HG02763 (cell line): ENCODE measurements around the gene LMX1B.

Experiments used
- ATAC-seq: cut with Tn5 transposase; IDR thresholded peaks from one replicate; pipeline ENCODE4 v1.9.1; 2021; ENCODE audit warnings: mild to moderate bottlenecking, moderate library complexity; ENCODE audit not compliant: unreplicated experiment

The LMX1B gene

DNA sequence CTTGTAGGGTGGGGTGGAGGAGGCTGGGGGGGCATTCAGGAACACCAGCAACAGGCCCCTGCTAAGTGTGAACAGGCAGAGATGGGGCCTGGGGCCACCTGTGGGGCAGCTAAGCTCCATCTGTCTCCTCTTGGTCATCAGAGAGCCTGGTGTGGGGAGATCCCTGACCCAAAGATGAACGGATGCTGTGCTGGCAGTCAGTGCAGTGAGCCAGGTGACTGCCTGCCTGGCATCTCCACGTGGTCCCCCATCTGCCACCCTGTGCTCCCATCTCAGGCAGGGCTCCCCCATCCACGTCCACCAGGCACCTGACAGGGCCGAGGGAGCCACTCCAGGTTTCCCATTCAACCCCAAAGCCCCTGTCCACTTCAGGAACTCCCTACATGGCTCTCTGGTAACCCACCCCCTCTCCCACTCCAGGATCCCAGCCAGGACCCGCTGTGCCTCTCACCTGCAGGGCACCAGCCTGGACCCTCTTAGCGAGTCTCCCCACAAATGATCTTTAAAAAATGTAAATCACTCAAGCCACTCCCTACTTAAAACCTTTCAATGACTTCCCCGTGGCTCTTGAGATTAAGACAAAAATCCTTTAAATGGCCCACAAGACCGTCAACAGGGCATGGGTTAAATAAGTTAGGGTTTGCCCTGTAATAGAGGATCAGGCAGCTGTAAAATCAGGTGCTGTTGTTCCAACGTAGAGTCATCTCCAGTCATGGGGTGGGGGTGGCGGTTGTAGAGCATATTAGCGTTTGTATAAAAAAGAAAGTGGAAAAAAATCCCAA lies 60.8 kb downstream of the LMX1B start:
- no peak for ATAC-seq

DNA sequence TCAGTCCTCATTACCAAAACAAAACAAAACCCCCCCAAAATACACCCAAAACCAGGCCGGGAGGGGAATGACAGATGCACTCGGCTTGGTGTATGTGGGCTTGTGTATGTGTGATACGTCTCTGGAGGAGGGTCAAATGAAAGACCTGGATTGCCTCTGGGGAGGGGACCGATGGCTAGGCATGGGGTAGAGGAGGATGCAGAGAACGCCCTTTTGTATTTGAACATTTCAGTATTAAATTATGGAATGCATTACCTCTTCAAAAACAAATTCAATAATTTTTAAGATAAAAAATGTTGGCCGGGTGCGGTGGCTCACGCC lies 61.4 kb downstream of the LMX1B start:
- no peak for ATAC-seq

DNA sequence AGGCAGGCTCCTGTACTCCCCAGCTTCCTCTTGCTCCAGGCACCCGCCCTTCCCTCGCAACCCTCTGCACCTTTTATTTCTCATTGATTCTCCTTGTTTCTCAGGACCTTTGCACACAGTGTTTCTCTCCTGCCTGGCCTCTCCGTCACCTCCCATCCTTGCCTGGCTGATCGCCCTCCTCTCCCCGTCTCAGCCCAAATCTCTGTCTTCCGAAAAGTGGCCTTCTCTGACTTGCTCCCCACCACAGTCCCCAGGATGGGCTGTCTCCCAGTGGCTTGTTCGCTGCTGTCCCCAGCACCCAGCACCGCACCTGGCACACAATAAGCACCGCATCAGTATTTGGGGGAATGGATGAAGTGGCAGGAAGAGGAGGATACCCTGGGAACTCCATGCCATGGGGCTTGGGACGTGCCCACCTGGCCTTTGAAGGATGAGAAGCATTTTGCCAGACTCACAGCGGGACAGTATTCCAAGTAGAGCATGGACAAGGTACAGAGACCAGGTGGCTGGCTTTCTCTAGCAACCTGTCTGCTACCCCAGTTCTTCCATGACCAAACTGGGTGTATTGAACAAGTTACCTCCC lies 62.5 kb downstream of the LMX1B start:
- no peak for ATAC-seq

DNA sequence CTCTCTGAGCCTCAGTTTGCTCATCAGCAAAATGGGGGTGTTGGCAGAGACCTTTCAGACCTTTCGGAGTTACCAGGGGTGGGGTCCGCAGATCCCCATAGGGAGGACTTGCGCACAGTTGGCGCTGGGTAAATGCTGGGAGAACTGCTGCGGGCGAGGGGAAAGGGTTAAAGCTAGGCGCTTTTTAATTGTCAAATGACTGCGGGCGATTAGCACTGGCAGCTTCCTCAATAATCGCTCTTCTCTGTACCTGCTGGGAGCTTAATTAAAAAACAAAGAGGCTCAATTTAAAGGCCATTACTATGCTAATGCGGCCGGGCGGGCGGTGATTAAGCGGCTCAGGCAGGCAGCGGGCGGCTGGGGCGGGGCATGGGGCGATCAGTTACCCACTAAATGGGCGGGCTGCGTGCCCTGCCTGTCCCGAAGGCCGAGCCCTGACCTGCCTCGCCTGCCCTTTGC lies 63.0 kb downstream of the LMX1B start:
- ATAC-seq, result no peak

DNA sequence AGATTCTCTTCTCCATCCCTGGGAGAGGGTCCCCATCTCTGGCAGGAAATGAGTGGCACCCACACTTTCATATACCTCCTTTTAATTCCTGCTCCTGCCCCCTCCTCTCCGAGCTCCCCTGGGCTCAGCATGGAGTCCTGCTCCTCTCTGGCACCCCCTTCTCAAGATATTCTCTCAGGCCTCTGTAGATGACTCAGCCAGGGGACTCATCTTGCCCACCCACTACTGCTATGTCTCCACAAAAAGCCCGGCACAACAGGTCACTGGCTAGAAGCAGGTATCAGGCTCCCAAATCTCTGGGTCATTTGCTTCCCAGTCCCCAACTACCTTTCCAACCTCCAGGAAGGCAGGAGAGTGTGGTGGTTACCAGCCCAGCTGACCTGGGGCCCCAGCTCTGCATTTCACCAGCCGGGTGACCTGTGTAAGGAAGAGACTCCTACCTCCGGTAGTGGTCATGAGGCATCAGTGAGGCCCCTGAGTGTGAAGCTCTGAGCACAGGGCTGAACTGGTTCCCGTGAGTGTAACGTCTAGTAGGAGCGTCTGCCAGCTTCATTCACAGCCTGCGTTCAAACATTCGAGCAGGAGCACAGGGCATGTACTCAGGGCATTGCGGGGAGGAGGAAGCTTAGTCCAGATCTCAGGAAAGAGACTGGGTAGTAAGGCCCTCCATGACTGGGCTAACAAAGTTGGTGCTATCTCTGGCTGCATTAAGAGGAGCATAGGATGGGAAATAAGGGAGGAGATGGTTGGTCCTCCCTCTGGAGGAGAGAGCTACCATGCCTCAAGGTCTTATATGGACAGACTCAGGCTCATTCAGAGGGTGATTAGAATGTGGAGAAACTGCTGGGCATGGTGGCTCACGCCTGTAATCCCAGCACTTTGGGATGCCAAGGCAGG lies 63.7 kb downstream of the LMX1B start:
- ATAC-seq, result no peak

DNA sequence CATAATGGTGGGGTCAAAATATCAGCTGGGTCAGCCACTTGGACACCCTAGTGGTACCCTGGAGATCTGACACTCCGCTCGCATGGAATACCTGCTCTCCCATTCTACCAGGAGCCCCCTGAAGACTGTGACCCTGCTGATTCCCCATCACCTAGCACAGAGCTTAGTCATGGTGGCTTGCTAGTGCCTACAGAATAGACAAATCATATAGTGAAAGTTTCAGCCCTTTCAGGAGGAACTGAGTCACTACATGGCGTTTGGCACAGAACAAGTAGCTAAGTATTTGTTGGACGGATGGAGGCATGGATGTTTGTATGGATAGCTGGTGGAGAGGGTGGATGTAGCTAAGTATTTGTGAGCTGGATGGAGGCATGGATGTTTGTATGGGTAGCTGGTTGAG lies 65.3 kb downstream of the LMX1B start:
- ATAC-seq, result no peak

DNA sequence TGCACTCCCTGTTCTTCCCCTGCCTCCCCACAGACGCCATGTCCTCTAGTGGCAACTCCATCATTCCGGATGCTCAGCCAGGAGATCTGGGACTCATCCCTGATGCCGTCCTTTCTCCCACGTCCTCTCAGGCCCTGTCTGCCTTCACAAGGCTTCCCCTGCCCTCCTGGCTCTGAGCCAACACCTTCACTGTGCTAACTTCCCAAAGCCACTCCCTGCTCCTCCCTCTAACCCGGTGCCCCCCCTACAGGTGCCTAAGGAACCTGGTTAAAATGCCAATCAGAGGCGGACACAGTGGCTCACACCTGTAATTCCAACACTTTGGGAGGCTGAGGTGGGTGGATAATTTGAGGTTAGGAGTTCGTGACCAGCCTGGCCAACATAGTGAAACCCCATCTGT lies 67.6 kb downstream of the LMX1B start:
- ATAC-seq, result no peak

DNA sequence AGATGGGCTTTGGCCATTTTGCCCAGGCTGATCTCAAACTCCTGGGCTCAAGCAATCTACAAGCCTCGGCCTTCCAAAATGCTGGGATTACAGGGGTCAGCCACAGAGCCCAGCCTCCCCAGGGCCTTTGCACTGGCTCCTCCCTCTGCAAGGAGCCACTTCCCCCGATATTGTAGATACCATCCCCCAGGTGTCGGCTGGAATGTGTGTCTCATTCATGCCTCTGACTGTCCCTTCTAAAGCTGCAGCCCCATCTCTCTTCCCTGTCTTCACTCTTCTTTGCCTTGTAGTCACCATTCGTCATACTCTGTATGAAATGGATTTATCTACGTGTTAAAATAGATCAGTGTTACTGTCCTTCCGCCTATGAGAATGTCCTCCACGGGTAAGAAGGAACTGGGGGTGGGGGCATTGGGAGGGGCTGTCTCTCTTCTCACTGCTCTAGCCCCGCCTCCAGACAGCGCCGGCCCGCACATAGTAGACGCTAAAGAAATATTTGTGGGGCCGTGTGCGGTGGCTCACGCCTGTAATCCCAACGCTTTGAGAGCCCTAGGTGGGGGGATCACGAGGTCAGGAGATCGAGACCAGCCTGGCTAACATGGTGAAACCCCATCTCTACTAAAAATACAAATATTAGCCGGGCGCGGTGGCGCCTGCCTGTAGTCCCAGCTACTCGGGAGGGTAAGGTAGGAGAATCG lies 68.5 kb downstream of the LMX1B start:
- ATAC-seq, result no peak

DNA sequence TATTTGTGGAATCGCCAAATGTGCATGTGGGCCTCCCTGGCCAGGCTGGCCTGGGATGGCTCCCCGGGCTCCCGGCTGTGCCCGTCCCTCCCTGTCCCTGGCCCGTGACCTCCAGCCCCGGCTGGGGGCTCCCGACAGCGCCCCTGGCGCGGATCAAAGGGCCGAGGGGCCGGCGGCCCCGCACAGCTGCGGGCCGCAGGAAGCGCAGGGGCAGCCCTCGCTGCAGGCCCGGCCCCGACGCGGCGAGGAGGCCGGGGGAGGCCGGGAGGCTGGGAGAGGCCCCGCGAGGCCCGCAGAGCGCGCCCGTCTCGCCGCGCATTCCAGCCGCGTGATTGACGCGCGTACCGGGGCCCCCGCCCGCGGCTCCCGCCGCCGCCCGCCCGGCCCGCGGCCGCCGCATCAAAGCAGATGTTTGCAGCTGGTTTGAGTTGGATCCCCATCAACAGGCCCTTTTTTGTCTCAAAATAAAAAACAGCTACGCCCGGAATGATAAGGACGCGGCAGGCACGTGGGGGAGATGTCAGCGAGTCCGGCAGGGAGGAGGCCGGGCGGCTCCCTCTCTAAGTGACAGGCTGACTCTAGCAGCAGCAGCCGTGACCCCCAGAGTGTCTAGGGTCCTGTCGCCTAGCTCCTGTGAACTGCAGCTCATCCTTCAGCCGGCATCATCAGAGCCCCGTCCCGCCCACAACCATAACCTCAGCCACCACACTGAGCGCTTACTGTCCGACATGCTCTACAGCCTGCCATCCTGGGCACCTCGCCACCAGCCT lies 69.4 kb downstream of the LMX1B start:
- no peak for ATAC-seq

DNA sequence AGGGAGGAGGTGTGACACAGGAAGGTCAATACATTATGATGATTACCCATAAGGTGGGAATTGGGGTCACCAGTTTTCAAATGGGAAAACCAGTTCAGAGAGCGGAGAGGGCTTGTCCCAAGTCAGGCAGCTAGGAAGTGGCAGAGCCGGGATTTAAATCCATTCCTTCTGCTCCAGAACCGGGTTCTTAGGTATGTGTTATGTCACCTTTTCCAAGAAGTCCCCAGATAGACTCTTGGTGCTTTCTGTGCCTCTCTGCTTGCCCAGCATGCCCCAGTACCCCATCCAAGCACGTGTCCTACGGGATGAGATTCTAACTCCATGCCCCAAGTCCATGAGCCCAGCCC lies 69.9 kb downstream of the LMX1B start:
- ATAC-seq, result no peak

DNA sequence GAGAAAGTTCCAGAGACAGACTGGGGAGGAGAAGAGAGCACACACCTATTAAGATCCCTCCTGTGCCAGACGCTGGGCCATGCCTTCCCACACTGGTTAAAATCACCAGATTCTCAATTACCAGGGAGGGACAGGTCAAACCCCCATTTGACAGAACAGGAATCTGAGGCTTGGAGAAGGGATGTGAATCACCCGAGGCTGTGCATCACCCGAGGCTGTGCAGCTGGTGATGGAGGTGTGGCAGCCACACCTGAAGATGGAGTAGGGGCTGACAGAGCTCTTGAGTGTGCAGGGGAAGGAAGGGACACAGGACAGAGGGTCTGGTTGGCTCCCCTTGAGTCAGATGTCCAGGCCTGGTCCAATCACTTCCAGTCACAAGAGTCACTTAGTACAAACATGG lies 70.6 kb downstream of the LMX1B start:
- no peak for ATAC-seq

DNA sequence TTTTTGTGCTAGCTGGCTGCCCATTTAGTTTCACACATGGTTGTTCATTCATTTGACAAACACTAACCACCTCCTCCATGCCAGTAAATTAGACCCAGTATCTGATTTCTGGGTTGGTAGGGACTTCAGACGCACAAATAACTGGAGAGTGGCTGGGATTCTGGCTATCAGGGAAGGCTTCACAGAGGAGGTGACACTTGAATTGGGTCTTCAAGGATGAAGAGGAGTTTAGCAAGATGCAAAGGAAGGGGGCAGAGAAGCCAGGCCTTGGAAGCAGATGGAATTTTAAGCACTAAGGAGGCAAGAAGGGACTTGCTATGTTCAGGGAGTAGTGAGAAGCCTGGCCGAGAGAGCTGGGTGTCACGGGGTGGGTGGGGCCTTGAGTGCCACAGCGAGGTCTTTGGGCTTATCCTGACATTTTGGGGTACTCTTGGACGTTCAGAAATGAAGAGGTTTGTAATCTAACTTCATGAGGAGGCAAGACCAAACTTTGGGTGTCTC lies 71.3 kb downstream of the LMX1B start:
- ATAC-seq, result no peak

DNA sequence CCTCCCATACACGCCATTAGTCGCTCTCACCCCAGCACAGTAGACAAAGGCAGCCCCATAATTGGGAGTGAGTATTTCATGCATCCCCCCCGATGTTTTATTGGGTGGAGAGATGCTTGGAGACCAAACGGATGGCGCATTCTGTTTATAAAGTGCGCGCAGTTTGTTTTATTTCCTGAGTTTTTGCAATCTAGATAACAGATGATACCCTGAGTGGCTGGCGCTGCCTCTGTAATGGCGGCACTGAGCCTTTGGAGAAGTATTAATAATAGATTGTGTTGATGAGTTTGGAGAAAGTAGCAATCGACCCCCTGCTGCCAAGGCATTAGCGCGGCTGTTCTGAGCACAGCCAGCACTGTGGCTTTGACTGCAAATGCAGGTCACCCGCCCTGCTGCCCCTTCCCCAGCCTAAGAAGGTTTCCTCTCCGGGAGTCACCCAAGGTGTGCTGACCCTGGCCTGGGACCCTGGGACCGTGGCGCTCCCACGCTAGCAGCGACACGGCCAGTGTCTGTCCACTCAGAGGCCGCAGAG lies 74.3 kb downstream of the LMX1B start:
- no peak for ATAC-seq

DNA sequence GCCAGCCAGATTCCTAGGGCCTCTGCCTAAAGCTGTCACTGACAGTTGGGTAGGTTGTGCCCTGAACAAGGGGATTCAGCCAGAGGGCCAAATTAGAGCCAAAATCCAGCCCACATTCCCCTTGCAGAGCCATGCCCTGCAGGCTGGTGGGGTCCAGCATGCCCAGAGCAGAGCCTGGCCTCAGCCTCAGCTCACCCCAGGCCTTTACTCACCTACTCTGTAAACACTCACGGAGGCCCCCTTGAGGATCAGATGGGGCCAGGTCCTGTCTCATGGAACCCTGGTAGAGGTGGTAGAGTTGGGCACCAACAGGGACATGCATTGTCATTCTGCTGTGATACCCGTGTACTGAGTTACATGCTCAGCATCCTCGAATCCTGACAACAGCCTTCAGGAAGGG lies 74.9 kb downstream of the LMX1B start:
- ATAC-seq, result no peak

DNA sequence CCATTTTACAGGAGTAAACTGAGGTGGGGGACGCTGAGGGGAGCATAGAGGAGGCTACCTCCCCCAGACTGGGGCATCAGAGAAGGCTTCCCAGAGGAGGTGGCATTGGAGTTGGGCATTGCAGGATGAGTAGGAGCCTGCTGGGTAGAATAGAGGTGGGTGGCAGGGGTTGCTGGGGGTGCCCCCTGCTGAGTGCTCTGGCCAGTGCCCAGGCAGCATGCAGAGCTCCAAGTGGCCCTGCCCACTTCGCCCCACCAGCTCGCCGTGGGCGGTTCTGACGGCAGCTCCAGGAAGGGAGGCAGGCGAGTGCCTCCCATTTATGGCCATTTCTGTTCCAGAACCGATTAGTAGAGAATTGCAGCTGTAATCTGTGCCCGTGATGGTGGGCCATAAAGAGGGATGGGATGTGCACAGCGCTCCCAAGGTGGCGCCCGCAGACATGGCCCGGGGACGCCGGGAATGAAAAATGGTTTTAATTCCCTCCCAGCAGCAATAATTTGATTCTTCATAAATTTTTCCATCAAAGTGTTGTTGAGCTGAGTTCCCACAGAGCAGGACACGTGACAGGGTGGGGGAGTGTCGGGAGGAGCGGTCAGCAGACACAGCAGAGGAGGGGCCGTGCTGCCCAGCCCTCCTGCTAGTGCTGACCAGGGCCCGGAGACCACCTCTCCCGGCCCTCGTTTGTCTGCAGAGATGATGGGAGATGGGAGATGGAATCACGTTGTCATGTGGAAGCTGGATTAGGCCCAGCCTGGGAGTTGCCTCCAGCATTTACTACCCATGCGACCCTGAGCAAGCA lies 75.5 kb downstream of the LMX1B start:
- no peak for ATAC-seq

DNA sequence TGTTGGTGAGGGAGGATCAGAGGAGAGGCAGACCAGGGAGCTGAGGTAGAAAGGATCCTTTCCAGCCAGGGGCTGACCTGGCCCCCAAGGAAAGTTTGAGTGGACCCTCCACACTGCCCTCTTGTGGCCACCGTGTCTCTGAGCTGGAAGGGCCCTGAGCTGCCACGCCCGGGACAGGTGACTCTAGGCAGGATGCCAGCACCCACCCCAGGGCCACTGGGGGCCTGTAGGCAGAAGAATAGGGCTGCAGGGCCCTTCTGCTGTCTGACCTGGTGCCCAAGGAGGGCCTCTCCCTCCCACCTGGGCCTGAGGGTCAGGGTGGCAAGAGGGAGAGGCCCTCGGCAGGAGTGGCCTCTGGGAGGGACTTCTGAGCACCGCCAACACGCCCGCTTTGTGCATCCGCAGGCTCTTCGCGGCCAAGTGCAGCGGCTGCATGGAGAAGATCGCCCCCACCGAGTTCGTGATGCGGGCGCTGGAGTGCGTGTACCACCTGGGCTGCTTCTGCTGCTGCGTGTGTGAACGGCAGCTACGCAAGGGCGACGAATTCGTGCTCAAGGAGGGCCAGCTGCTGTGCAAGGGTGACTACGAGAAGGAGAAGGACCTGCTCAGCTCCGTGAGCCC lies 76.8 kb downstream of the LMX1B start:
- no peak for ATAC-seq

DNA sequence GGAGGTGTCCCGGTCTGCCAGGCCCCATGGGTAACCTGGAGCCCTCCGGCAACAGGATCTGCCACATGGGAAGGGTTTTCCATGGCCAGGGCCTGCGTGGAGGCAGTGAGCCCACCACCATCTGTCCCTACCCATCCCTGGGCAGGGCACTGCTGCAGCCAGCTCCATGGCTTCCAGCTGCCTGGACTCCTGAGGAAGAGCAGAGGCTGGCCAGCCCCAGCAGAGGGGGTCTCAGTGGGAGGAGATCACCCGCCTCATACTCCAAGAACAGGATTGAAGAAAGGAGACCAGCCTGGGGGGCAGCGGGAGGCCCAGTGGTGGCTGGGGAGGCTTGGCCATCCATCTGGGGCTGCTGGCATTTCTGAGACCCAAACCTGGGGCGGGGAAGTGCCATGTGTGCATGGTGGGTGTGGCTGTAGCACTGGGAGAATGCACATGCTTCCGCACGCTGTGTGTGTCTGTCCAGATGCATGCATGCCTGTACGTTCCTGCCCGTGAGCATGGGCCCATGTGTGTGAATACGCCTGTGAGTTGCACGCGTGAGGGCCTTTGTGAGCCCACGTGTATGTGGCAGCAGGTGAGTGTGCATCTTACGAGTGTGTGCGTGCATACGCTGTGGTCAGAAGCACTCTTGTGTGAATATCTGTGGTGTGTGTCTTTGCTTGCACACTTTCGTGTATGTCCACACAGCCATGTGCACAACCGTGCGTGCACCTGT lies 78.5 kb downstream of the LMX1B start:
- no peak for ATAC-seq

DNA sequence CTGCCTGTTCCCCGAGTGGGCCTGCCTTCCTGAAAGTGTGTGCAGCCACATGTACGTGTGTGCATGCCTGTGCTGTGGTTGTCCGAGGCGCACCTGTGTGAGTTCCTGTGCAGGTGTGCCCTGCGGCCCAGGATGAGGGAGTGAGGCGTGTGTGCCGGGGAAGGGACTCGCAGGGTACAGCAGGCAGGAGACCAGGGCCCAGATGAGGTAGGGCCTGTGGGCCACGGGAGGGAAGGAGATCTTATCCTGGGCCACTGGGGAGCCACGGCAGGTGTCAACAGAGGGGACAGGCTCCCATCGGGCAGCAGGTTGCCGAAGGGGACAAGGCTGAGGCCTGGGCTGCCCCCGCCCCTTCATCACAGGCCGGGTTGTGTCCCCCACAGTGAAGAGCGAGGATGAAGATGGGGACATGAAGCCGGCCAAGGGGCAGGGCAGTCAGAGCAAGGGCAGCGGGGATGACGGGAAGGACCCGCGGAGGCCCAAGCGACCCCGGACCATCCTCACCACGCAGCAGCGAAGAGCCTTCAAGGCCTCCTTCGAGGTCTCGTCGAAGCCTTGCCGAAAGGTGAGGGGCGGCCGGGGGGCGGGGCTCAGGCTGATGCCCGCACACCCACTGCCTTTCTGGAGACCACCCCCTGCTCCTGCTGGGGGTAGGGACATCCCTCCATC lies 79.2 kb downstream of the LMX1B start:
- no peak for ATAC-seq
